IMR-90 (cell line): ENCODE measurements around the gene PPP1R10. TPM values are rescaled to one million over a fixed set of nuclear protein-coding genes. Genes with fewer than 3 reads are reported as not detected.

ENCODE experiments used
- ATAC-seq: fragments of 200-7000 bp; cut with Tn5 transposase; 2 replicates; pipeline ENCODE4 v1.9.1; 2020; ENCODE audit warnings: low read depth, mild to moderate bottlenecking, moderate library complexity
- BruUV-seq: library from RNA; stranded (reverse); fragments of 400-500 nt; replicated peaks from 2 replicates; lab custom pipeline; 2021; lab: Mats Ljungman, UMichigan
- CTCF ChIA-PET: fragments of 300-600 bp; formaldehyde crosslinking; extraction: SDS; loops from one replicate; lab custom pipeline; 2021; ENCODE audit warnings: antibody characterized with exemption; lab: Yijun Ruan, JAX
- POLR2A ChIA-PET: fragments of 300-600 bp; sonication (Branson Sonifier 250); formaldehyde crosslinking; loops from one replicate; lab custom pipeline; 2022; ENCODE audit warnings: antibody characterized with exemption; ENCODE audit not compliant: unreplicated experiment; lab: Charles Lee
- DNase-seq: peaks from one replicate; pipeline ENCODE4 v3.0.0; 2013
- H2AFZ ChIP-seq: replicated peaks from 2 replicates; pipeline ENCODE3; 2013; ENCODE audit warnings: low read length, mild to moderate bottlenecking; ENCODE audit not compliant: poor library complexity
- H2AK5ac ChIP-seq: 2 replicates; pipeline ENCODE4 v1.6.1; 2013; ENCODE audit warnings: low read depth, low read length, inconsistent platforms
- H2AK9ac ChIP-seq: replicated peaks from 2 replicates; pipeline ENCODE3; 2013; ENCODE audit warnings: mild to moderate bottlenecking, low read depth, low read length, moderate library complexity; ENCODE audit not compliant: poor library complexity
- H2BK120ac ChIP-seq: 2 replicates; pipeline ENCODE4 v1.6.1; 2013; ENCODE audit warnings: low read depth, low read length, inconsistent platforms
- H2BK15ac ChIP-seq: 3 replicates; pipeline ENCODE4 v1.6.1; 2013; ENCODE audit warnings: low read depth, low read length, inconsistent platforms
- H2BK20ac ChIP-seq: 2 replicates; pipeline ENCODE4 v1.6.1; 2013; ENCODE audit warnings: low read depth, mild to moderate bottlenecking, inconsistent platforms, low read length, moderate library complexity
- H2BK5ac ChIP-seq: 2 replicates; pipeline ENCODE4 v1.6.1; 2013; ENCODE audit warnings: mild to moderate bottlenecking, low read depth, low read length, inconsistent platforms; ENCODE audit not compliant: poor library complexity, severe bottlenecking
- H3K14ac ChIP-seq: replicated peaks from 2 replicates; pipeline ENCODE4 v1.6.1; 2013; ENCODE audit warnings: low read depth, low read length, inconsistent platforms
- H3K18ac ChIP-seq: 2 replicates; pipeline ENCODE4 v1.6.1; 2013; ENCODE audit warnings: low read depth, low read length, control low read depth
- H3K23ac ChIP-seq: 2 replicates; pipeline ENCODE4 v1.6.1; 2013; ENCODE audit warnings: low read depth, low read length, inconsistent platforms
- H3K27ac ChIP-seq: 2 replicates; pipeline ENCODE4 v1.5.1; 2013; ENCODE audit warnings: mild to moderate bottlenecking, control low read depth, low read length; ENCODE audit not compliant: insufficient read depth
- H3K27me3 ChIP-seq: 2 replicates; pipeline ENCODE4 v1.6.1; 2013; ENCODE audit warnings: low read length; ENCODE audit not compliant: control insufficient read depth, insufficient read depth
- H3K36me3 ChIP-seq: 2 replicates; pipeline ENCODE4 v1.6.1; 2013; ENCODE audit warnings: low read length, mixed read lengths; ENCODE audit not compliant: control insufficient read depth, insufficient read depth
- H3K4ac ChIP-seq: 2 replicates; pipeline ENCODE4 v1.6.1; 2013; ENCODE audit warnings: low read depth, low read length, inconsistent platforms
- H3K4me1 ChIP-seq: 2 replicates; pipeline ENCODE4 v1.6.1; 2013; ENCODE audit warnings: low read length, mixed read lengths; ENCODE audit not compliant: control insufficient read depth, insufficient read depth
- H3K4me2 ChIP-seq: 2 replicates; pipeline ENCODE4 v1.6.1; 2013; ENCODE audit warnings: low read depth, mild to moderate bottlenecking, control low read depth, low read length, moderate library complexity
- H3K4me3 ChIP-seq: 2 replicates; pipeline ENCODE4 v1.5.1; 2013; ENCODE audit warnings: low read depth, mild to moderate bottlenecking, control low read depth, low read length, moderate library complexity; ENCODE audit not compliant: insufficient read depth
- H3K56ac ChIP-seq: 2 replicates; pipeline ENCODE4 v1.6.1; 2013; ENCODE audit warnings: low read length, inconsistent platforms; ENCODE audit not compliant: insufficient read depth; ENCODE audit errors: extremely low read depth
- H3K79me1 ChIP-seq, 2 experiments: 2 replicates each; pipeline ENCODE4 v1.6.1; 2013; ENCODE audit warnings: low read length in 2 of 2, inconsistent platforms in 1 of 2, low read depth in 1 of 2
- H3K9ac ChIP-seq: 2 replicates; pipeline ENCODE4 v1.6.1; 2013; ENCODE audit warnings: low read depth, low read length, control low read depth
- H3K9me1 ChIP-seq: 2 replicates; pipeline ENCODE4 v1.6.1; 2013; ENCODE audit warnings: low read length, inconsistent platforms; ENCODE audit not compliant: insufficient read depth
- H3K9me3 ChIP-seq: 2 replicates; pipeline ENCODE4 v1.6.1; 2013; ENCODE audit warnings: low read length; ENCODE audit not compliant: control insufficient read depth, insufficient read depth
- H4K20me1 ChIP-seq: 2 replicates; pipeline ENCODE4 v1.6.1; 2013; ENCODE audit warnings: low read length, inconsistent platforms; ENCODE audit not compliant: insufficient read depth
- H4K5ac ChIP-seq: 2 replicates; pipeline ENCODE4 v1.6.1; 2013; ENCODE audit warnings: mild to moderate bottlenecking, low read depth, low read length, control low read depth
- H4K8ac ChIP-seq, 2 experiments: 2 replicates each; pipeline ENCODE4 v1.6.1; 2013; ENCODE audit warnings: low read depth in 2 of 2, low read length in 2 of 2, control low read depth in 1 of 2, inconsistent platforms in 1 of 2
- H4K91ac ChIP-seq: 2 replicates; pipeline ENCODE4 v1.6.1; 2013; ENCODE audit warnings: low read depth, low read length, inconsistent platforms; ENCODE audit not compliant: insufficient read depth
- BHLHE40 ChIP-seq: fragments of 150-350 bp; IDR thresholded peaks from 2 replicates; pipeline ENCODE4 v1.6.1; 2016; ENCODE audit warnings: mild to moderate bottlenecking, low read depth, low read length
- CEBPB ChIP-seq: IDR thresholded peaks from 2 replicates; pipeline ENCODE4 v1.6.1; 2012; ENCODE audit warnings: low read depth, low read length, improper control_type of control experiment
- CHD1 ChIP-seq: IDR thresholded peaks from 2 replicates; pipeline ENCODE4 v1.6.1; 2012; ENCODE audit warnings: low read depth, low read length, improper control_type of control experiment
- CTCF ChIP-seq: conservative IDR thresholded peaks from 2 replicates; pipeline ENCODE4 v1.5.1; 2012; ENCODE audit warnings: mild to moderate bottlenecking, low read depth, low read length, improper control_type of control experiment
- ELK1 ChIP-seq: fragments of 150-350 bp; IDR thresholded peaks from 2 replicates; pipeline ENCODE4 v1.6.1; 2016; ENCODE audit warnings: low read depth, mild to moderate bottlenecking, low read length, moderate library complexity, borderline replicate concordance
- FOS ChIP-seq: fragments of 150-350 bp; IDR thresholded peaks from 2 replicates; pipeline ENCODE4 v1.6.1; 2016; ENCODE audit warnings: low read depth, low read length
- MAFK ChIP-seq: IDR thresholded peaks from 2 replicates; pipeline ENCODE4 v1.6.1; 2012; ENCODE audit warnings: low read depth, low read length, improper control_type of control experiment
- MAZ ChIP-seq: IDR thresholded peaks from 2 replicates; pipeline ENCODE4 v1.6.1; 2012; ENCODE audit warnings: low read depth, mild to moderate bottlenecking, low read length, improper control_type of control experiment, moderate library complexity, borderline replicate concordance
- MXI1 ChIP-seq: IDR thresholded peaks from 2 replicates; pipeline ENCODE4 v1.6.1; 2012; ENCODE audit warnings: low read depth, mild to moderate bottlenecking, low read length, moderate library complexity, borderline replicate concordance
- NFE2L2 ChIP-seq: fragments of 150-350 bp; IDR thresholded peaks from 2 replicates; pipeline ENCODE4 v1.6.1; 2016; ENCODE audit warnings: low read depth, mild to moderate bottlenecking, low read length
- POLR2A ChIP-seq: IDR thresholded peaks from 2 replicates; pipeline ENCODE4 v1.6.1; 2012; ENCODE audit warnings: mild to moderate bottlenecking, low read depth, low read length
- RAD21 ChIP-seq: IDR thresholded peaks from 2 replicates; pipeline ENCODE4 v1.6.1; 2012; ENCODE audit warnings: low read length, improper control_type of control experiment
- RCOR1 ChIP-seq: IDR thresholded peaks from 2 replicates; pipeline ENCODE4 v1.6.1; 2012; ENCODE audit warnings: mild to moderate bottlenecking, low read length, improper control_type of control experiment; ENCODE audit not compliant: insufficient replicate concordance
- RFX5 ChIP-seq: IDR thresholded peaks from 2 replicates; pipeline ENCODE4 v1.8.0; 2012; ENCODE audit warnings: low read depth, mild to moderate bottlenecking, low read length, moderate library complexity
- SMC3 ChIP-seq: fragments of 150-350 bp; IDR thresholded peaks from 2 replicates; pipeline ENCODE4 v1.6.1; 2016; ENCODE audit warnings: low read depth, mild to moderate bottlenecking, antibody characterized with exemption, low read length, moderate library complexity
- USF2 ChIP-seq: fragments of 150-350 bp; IDR thresholded peaks from 2 replicates; pipeline ENCODE4 v1.6.1; 2017; ENCODE audit warnings: mild to moderate bottlenecking, antibody characterized with exemption, low read length, low read depth
- WGBS, 2 experiments: methylation state at CpG; one replicate each; pipeline versions ENCODE4 v1.1.5 to v1.1.7; 2013; ENCODE audit warnings: missing lambda C conversion rate in 2 of 2; ENCODE audit not compliant: insufficient read length in 1 of 2; ENCODE audit errors: extremely low coverage in 2 of 2; 5-methylcytosine and 5-hydroxymethylcytosine counted together
- dilution Hi-C: fragments of 300-500 bp; cut with HindIII; formaldehyde crosslinking; loops from one replicate; pipeline ENCODE4 v1.14.3; 2018; ENCODE audit warnings: low sequenced_read_pairs; ENCODE audit not compliant: unreplicated experiment
- in situ Hi-C: fragments of 300-500 bp; cut with MboI; formaldehyde crosslinking; loops from 3 replicates; pipeline ENCODE4 v1.14.3; 2019; ENCODE audit warnings: low sequenced_read_pairs, inconsistent platforms, mixed read lengths
- intact Hi-C: fragments of 100-400 bp; cut with micrococcal nuclease; formaldehyde crosslinking; loops from 2 replicates; pipeline ENCODE4 v1.10.0; 2022
- polyA plus RNA-seq, 3 experiments: library from polyadenylated mRNA; depleted of rRNA; stranded (reverse); fragments of >200 nt; gene quantifications; 2 replicates each; pipeline ENCODE4 v1.2.3, GENCODE V29; 2012; ENCODE audit warnings: low replicate concordance in 1 of 3
- total RNA-seq: library from RNA; depleted of rRNA; stranded (reverse); fragments of >200 nt; gene quantifications from 2 replicates; pipeline ENCODE4 v1.2.3, GENCODE V29; 2012

The PPP1R10 gene
- total and polyA plus RNA-seq, 2 of the 4 experiments (the other 2 are of a cell fraction) = 18.8 to 21.2 TPM

- Histone ChIP-seq H4K5ac (no peak overlapping the region), H3K27me3 (no peaks in the 10 kb centered on the region), H3K18ac (no peak overlapping the region), H3K79me1 (peaks cover 34 to 45% of the 10 kb centered on the region in 2 experiments), H3K9me1 (no peaks in the 10 kb centered on the region; the same call in 1 of the 2 replicates), H3K36me3 (peaks cover 45% of the 10 kb centered on the region), H3K4me3 (no peak overlapping the region), H4K20me1 (peaks cover 35% of the 10 kb centered on the region), H2AK9ac (no peak overlapping the region), H3K4me2 (no peak overlapping the region), H3K9ac (no peak overlapping the region), H3K4me1 (no peaks in the 10 kb centered on the region), H3K27ac (no peak overlapping the region), H3K14ac (no peak overlapping the region), H2BK15ac (no peak overlapping the region), H2BK120ac (no peak overlapping the region), H2AFZ (no peak overlapping the region), H3K4ac (no peak overlapping the region), H2AK5ac (no peak overlapping the region), H2BK20ac (no peak overlapping the region), H3K56ac (no peak overlapping the region), H3K9me3 (no peaks in the 10 kb centered on the region), H4K8ac (no peak overlapping the region), H3K23ac (no peak overlapping the region), H4K91ac (no peak overlapping the region), H2BK5ac (no peak overlapping the region)
- in situ Hi-C loops (no loop called here), dilution Hi-C loops (no loop called here), intact Hi-C loops (no loop called here)
- 100% methylated on average over 3 of the region's 8 CpGs; no CpG with 5 or more reads in 1 of the 2 experiments for WGBS, 2 experiments
- BruUV-seq = no TSS peak
- ChIA-PET POLR2A (interaction anchor here (0.6 kb wide), 1 partner anchor 37 kb away, joined by 4 read pairs; no protein-coding TSS in a partner anchor), CTCF (no interaction called here)
- no peak for ATAC-seq
- TF ChIP-seq CEBPB = no peak
- TF ChIP-seq MXI1 = no peak
- TF ChIP-seq POLR2A = no peak
- TF ChIP-seq NFE2L2 = no peak
- TF ChIP-seq BHLHE40 = no peak
- TF ChIP-seq USF2 = no peak
- no peak for TF ChIP-seq SMC3
- TF ChIP-seq ELK1 = no peak
- TF ChIP-seq CTCF = no peak
- no peak for TF ChIP-seq RFX5
- no peak for TF ChIP-seq FOS
- no peak for TF ChIP-seq MAFK
- no peak for TF ChIP-seq RCOR1
- TF ChIP-seq MAZ = no peak
- TF ChIP-seq CHD1 = no peak
- no peak for TF ChIP-seq RAD21
- no peak for DNase-seq
Measured at GRCh38 chr6:30578051-30578450, 39.0 kb downstream of the PPP1R10 start.
